K562 (cell line): ENCODE results near the gene PPP1R3C. TPM values are rescaled to one million over a fixed set of nuclear protein-coding genes. Genes with fewer than 3 reads are reported as not detected.

ENCODE experiments used
- ATAC-seq: fragments of 200-7000 bp; cut with Tn5 transposase; 3 replicates; pipeline ENCODE4 v1.9.1; 2020; ENCODE audit warnings: moderate library complexity
- BruUV-seq: library from RNA; stranded (reverse); fragments of 400-500 nt; replicated peaks from 2 replicates; lab custom pipeline; 2021; lab: Mats Ljungman, UMichigan
- CTCF ChIA-PET: fragments of 300-600 bp; formaldehyde crosslinking; extraction: SDS; loops from one replicate; lab custom pipeline; 2021; ENCODE audit warnings: low intra/inter-chr PET ratio; lab: Yijun Ruan, JAX
- POLR2A ChIA-PET: fragments of 300-600, 350-650 bp; sonication (Branson Sonifier 250); formaldehyde crosslinking; extraction: SDS; loops from one replicate; lab custom pipeline; 2021; ENCODE audit warnings: antibody characterized with exemption, inconsistent platforms; lab: Yijun Ruan, JAX
- DNase-seq, 4 experiments: peaks; one replicate each; pipeline versions ENCODE4 v3.0.0 to v3.0.0-alpha.2; 2011 to 2018; ENCODE audit warnings: low spot score in 3 of 4, mixed read lengths in 3 of 4; ENCODE audit errors: extremely low read depth in 1 of 4
- FAIRE-seq: peaks from 2 replicates; lab custom pipeline; 2011; peaks lifted over from hg19 to GRCh38; lab: Jason Lieb, UNC
- H2AFZ ChIP-seq: 2 replicates; pipeline ENCODE4 v1.6.0; 2011; ENCODE audit warnings: low read depth, low read length, control low read depth, inconsistent platforms
- H3K27ac ChIP-seq: fragments of 200-600 bp; 3 replicates; pipeline ENCODE4 v1.8.0; 2011; ENCODE audit warnings: low read depth, mild to moderate bottlenecking, control low read depth, inconsistent platforms, low read length, moderate library complexity, mixed read lengths; ENCODE audit errors: extremely low read depth
- H3K27me3 ChIP-seq, 2 experiments: fragments of 300-600 bp in 1 of 2; 2 replicates in 1 of 2; 3 replicates in 1 of 2; pipeline versions ENCODE4 v1.6.0 to v1.8.0; 2011; ENCODE audit warnings: inconsistent platforms in 2 of 2, low read length in 2 of 2, mild to moderate bottlenecking in 1 of 2, mixed read lengths in 1 of 2, moderate library complexity in 1 of 2; ENCODE audit not compliant: control insufficient read depth in 2 of 2, insufficient read depth in 2 of 2
- H3K36me3 ChIP-seq: fragments of 300-600 bp; 3 replicates; pipeline ENCODE4 v1.8.0; 2011; ENCODE audit warnings: mild to moderate bottlenecking, low read length, inconsistent platforms; ENCODE audit not compliant: control insufficient read depth, insufficient read depth
- H3K4me1 ChIP-seq, 2 experiments: fragments of 200-600 bp in 1 of 2; replicated peaks in 1 of 2; 2 replicates in 1 of 2; 3 replicates in 1 of 2; pipeline versions ENCODE4 v1.5.1 to v1.8.0; 2011; ENCODE audit warnings: inconsistent platforms in 2 of 2, low read length in 2 of 2, mild to moderate bottlenecking in 1 of 2, mixed read lengths in 1 of 2, moderate library complexity in 1 of 2; ENCODE audit not compliant: control insufficient read depth in 2 of 2, insufficient read depth in 2 of 2
- H3K4me2 ChIP-seq: 2 replicates; pipeline ENCODE4 v1.6.1; 2011; ENCODE audit warnings: low read length, control low read depth, inconsistent platforms, mixed read lengths; ENCODE audit not compliant: insufficient read depth
- H3K4me3 ChIP-seq: fragments of 200-600 bp; sonication (generic), shearing (Covaris generic); 2 replicates; pipeline ENCODE4 v1.5.1; 2016; ENCODE audit warnings: control low read depth, inconsistent platforms
- H3K79me2 ChIP-seq: fragments of 200-600 bp; 3 replicates; pipeline ENCODE4 v1.8.0; 2011; ENCODE audit warnings: low read length, inconsistent platforms; ENCODE audit not compliant: control insufficient read depth, insufficient read depth
- H3K9ac ChIP-seq, 2 experiments: 2 replicates each; pipeline versions ENCODE4 v1.6.0 to v1.6.1; 2011; ENCODE audit warnings: low read depth in 2 of 2, low read length in 2 of 2, control low read depth in 1 of 2, inconsistent platforms in 1 of 2, mild to moderate bottlenecking in 1 of 2, mixed read lengths in 1 of 2; ENCODE audit not compliant: insufficient read depth in 1 of 2
- H3K9me1 ChIP-seq: one replicate; pipeline ENCODE4 v1.6.0; 2011; ENCODE audit warnings: inconsistent platforms, mild to moderate bottlenecking, low read length, moderate library complexity; ENCODE audit not compliant: control insufficient read depth, insufficient read depth
- H3K9me3 ChIP-seq: replicated peaks from 2 replicates; pipeline ENCODE4 v1.5.1; 2011; ENCODE audit warnings: low read depth, low read length, inconsistent platforms; ENCODE audit not compliant: control insufficient read depth, insufficient read depth
- H4K20me1 ChIP-seq: replicated peaks from 2 replicates; pipeline ENCODE4 v1.6.1; 2011; ENCODE audit warnings: low read length, inconsistent platforms, mixed read lengths; ENCODE audit not compliant: control insufficient read depth, insufficient read depth
- CEBPB ChIP-seq: fragments of 450-650 bp; IDR thresholded peaks from 2 replicates; pipeline ENCODE4 v1.6.1; 2016; ENCODE audit warnings: missing genetic modification characterization, missing compliant biosample characterization
- CEBPG ChIP-seq, 3 experiments: fragments of 200-800 bp in 1 of 3; sonication (Bioruptor generic) in 1 of 3; sonication (generic) in 1 of 3; formaldehyde crosslinking in 1 of 3; IDR thresholded peaks in 2 of 3; conservative IDR thresholded peaks in 1 of 3; 2 replicates each; pipeline versions ENCODE4 v1.6.1 to v1.8.0; 2016 to 2022; ENCODE audit warnings: missing compliant biosample characterization in 2 of 3, missing genetic modification characterization in 2 of 3, mild to moderate bottlenecking in 1 of 3, missing genetic modification reagents in 1 of 3
- E2F4 ChIP-seq: sonication (generic); formaldehyde crosslinking; IDR thresholded peaks from 2 replicates; pipeline ENCODE4 v1.8.0; 2022; ENCODE audit warnings: mild to moderate bottlenecking, low read depth, missing genetic modification reagents
- ESRRA ChIP-seq: fragments of 450-650 bp; IDR thresholded peaks from 2 replicates; pipeline ENCODE4 v1.6.1; 2014; ENCODE audit warnings: low read depth, mild to moderate bottlenecking, moderate library complexity, borderline replicate concordance
- GATAD2B ChIP-seq: fragments of 450-650 bp; IDR thresholded peaks from 2 replicates; pipeline ENCODE4 v1.6.1; 2017; ENCODE audit warnings: mild to moderate bottlenecking, borderline replicate concordance
- RBBP5 ChIP-seq: fragments of 200-600 bp; sonication (generic); IDR thresholded peaks from 2 replicates; pipeline ENCODE4 v1.6.1; 2012; ENCODE audit warnings: borderline replicate concordance, mild to moderate bottlenecking, low read length, control low read depth, inconsistent platforms; ENCODE audit not compliant: insufficient read depth, poor library complexity, severe bottlenecking
- SMAD3 ChIP-seq: fragments of 450-650 bp; formaldehyde crosslinking; conservative IDR thresholded peaks from 2 replicates; pipeline ENCODE4 v1.4.0; 2020; ENCODE audit warnings: mild to moderate bottlenecking
- SMARCA4 ChIP-seq: fragments of 450-650 bp; IDR thresholded peaks from 2 replicates; pipeline ENCODE4 v1.6.1; 2016
- TCF7L2 ChIP-seq: fragments of 150-350 bp; IDR thresholded peaks from 2 replicates; pipeline ENCODE4 v1.6.1; 2016; ENCODE audit warnings: low read depth, mild to moderate bottlenecking, low read length, moderate library complexity
- ZFP36 ChIP-seq: fragments of 150-350 bp; IDR thresholded peaks from 2 replicates; pipeline ENCODE4 v1.6.1; 2018; ENCODE audit warnings: low read length, low read depth; ENCODE audit not compliant: partially characterized antibody
- WGBS: fragments of 100-300 bp; shearing (Covaris generic); methylation state at CpG from one replicate; pipeline ENCODE4 v1.1.6; 2016; ENCODE audit warnings: low coverage, mixed read lengths; ENCODE audit not compliant: insufficient coverage; ENCODE audit errors: missing lambda C conversion rate; 5-methylcytosine and 5-hydroxymethylcytosine counted together
- in situ Hi-C: fragments of 300-500 bp; cut with MboI; formaldehyde crosslinking; loops from 4 replicates; pipeline ENCODE4 v1.15.0; 2018; ENCODE audit warnings: inconsistent platforms, mixed read lengths
- intact Hi-C: fragments of 100-400 bp; cut with micrococcal nuclease; formaldehyde crosslinking; loops from 2 replicates; pipeline ENCODE4 v1.14.2; 2022
- polyA plus RNA-seq, 8 experiments: library from polyadenylated mRNA; depleted of rRNA in 4 of 8; stranded (reverse) in 5 of 8; unstranded in 3 of 8; fragments of >200 nt; fragmentation: Nextera tagmentation in 2 of 8; fragmentation: Illumina TruSeq in 1 of 8; extraction: Ambion mirVana in 2 of 8; extraction: Trizol in 1 of 8; gene quantifications; 2 replicates each; pipeline versions ENCODE4 v1.2.1 to v1.2.3, GENCODE V29; 2011 to 2014; ENCODE audit warnings: inconsistent platforms in 1 of 8, missing spikeins in 1 of 8
- total RNA-seq, 7 experiments: library from RNA; depleted of rRNA in 6 of 7; stranded (reverse); fragments of >200 nt in 6 of 7; fragmentation: Illumina TruSeq in 2 of 7; extraction: Trizol in 2 of 7; gene quantifications; 2 replicates each; pipeline versions ENCODE4 v1.2.1 to v1.2.3, GENCODE V29; 2011 to 2021; ENCODE audit warnings: low replicate concordance in 1 of 7

The PPP1R3C gene
- total and polyA plus RNA-seq, 9 of the 15 experiments (the other 6 are each of a cell fraction or from before 2014, with no cell fraction given), result 0.06 to 0.24 (median 0.12) TPM; not detected in 3

DNA sequence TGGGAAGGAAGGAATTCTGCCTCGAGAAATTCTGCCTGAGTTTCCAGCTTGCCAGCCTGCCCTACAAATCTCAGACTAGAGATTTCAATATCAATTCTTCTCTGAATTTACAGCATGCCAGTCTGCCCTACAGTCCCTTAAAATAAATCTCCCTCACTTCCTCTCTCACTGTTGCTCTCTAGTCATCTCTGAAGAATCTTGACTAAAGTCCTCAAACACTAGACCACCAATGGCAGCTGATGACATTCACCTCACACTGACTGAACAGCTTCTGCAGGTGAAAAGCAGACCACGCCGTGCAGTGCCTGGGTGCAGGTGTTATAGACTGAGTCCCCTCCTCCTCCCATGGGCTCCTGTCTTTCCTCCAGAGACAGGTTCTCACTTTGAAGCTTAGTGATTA, 30.4 kb downstream of the PPP1R3C start:
- Histone ChIP-seq H2AFZ (no peak overlapping the region), H3K4me3 (no peak overlapping the region), H3K79me2 (no peaks in the 10 kb centered on the region), H3K9me3 (peaks cover 22% of the 10 kb centered on the region), H3K27ac (no peak overlapping the region), H4K20me1 (no peaks in the 10 kb centered on the region), H3K9ac (no peak overlapping the region), H3K9me1 (no peaks in the 10 kb centered on the region), H3K4me1 (peaks cover 0 to 2% of the 10 kb centered on the region in 2 experiments; a peak in 3 of 5 replicates), H3K27me3 (no peaks in the 10 kb centered on the region), H3K36me3 (no peaks in the 10 kb centered on the region), H3K4me2 (no peak overlapping the region)
- DNase-seq (no peak), FAIRE-seq (no peak), ATAC-seq (no peak)
- intact Hi-C loops, result no loop called here
- POLR2A ChIA-PET, result interaction anchor here (1.2 kb wide), 1 partner anchor 11 kb away, joined by 3 read pairs; no protein-coding TSS in a partner anchor
- no peak for TF ChIP-seq ZFP36
- no peak for TF ChIP-seq GATAD2B
- no peak for TF ChIP-seq E2F4 (CRISPR knock-in tag)
- BruUV-seq, result no TSS peak
- 76% methylated on average over 3 of the region's 3 CpGs for WGBS
- in situ Hi-C loops, result no loop called here
- CTCF ChIA-PET, result no interaction called here

GRCh38 chr10:91601212-91601611, 31.7 kb downstream of the PPP1R3C start:
- Histone ChIP-seq H2AFZ (peak overlapping the region; percentile 72), H4K20me1 (no peaks in the 10 kb centered on the region), H3K4me2 (no peak overlapping the region), H3K4me1 (peaks cover 0 to 10% of the 10 kb centered on the region in 2 experiments; a peak in 3 of 5 replicates), H3K27ac (no peak overlapping the region), H3K9me1 (no peaks in the 10 kb centered on the region), H3K27me3 (no peaks in the 10 kb centered on the region), H3K9ac (no peak overlapping the region), H3K36me3 (no peaks in the 10 kb centered on the region), H3K79me2 (no peaks in the 10 kb centered on the region), H3K4me3 (no peak overlapping the region), H3K9me3 (peaks cover 17% of the 10 kb centered on the region)
- 33% methylated on average over 4 of the region's 4 CpGs for WGBS
- POLR2A ChIA-PET, result no interaction called here
- intact Hi-C loops (no loop called here), in situ Hi-C loops (no loop called here)
- no peak for TF ChIP-seq TCF7L2
- TF ChIP-seq RBBP5, result no peak
- TF ChIP-seq CEBPB (tag), result peak; percentile 54
- TF ChIP-seq SMARCA4, result no peak
- 0 out of 2 replicates have a peak, but pooled peaks have one; percentile 19 for TF ChIP-seq ESRRA
- no peak for TF ChIP-seq SMAD3 (CRISPR knock-in tag)
- no peak for TF ChIP-seq CEBPG (CRISPR knock-in tag; IDR thresholded peaks at IDR 0.05)
- TF ChIP-seq CEBPG (tag; conservative IDR thresholded peaks at IDR 0.05 in 1 of 2, IDR thresholded peaks at IDR 0.05 in 1 of 2), result peak in 1 of 2 experiments; percentile 27; a peak in 1 of 4 replicates
- no TSS peak for BruUV-seq
- CTCF ChIA-PET, result no interaction called here
- no peak for FAIRE-seq
- no peak for ATAC-seq
- DNase-seq, result no peak
